Trophoblast cell (in vitro differentiated cells and primary cell): ENCODE data around the gene TBPL2.
"Not testable (repeated sequence)": the region's sequence is repeated elsewhere in the genome, so short reads cannot be mapped to it uniquely, and the experiment has no call there.

Experiments
- DNase-seq, 2 donors: peaks; one replicate each; pipeline ENCODE4 v3.0.0-alpha.2; 2016
- H2AFZ ChIP-seq: 2 replicates; pipeline ENCODE4 v1.6.1; 2013; ENCODE audit warnings: low read length, moderate library complexity, mild to moderate bottlenecking; ENCODE audit not compliant: insufficient read depth, poor library complexity
- H2AK5ac ChIP-seq: 2 replicates; pipeline ENCODE4 v1.6.1; 2013; ENCODE audit warnings: mild to moderate bottlenecking, low read length
- H2BK120ac ChIP-seq: 2 replicates; pipeline ENCODE4 v1.6.1; 2013; ENCODE audit warnings: low read length, mild to moderate bottlenecking, moderate library complexity; ENCODE audit not compliant: insufficient read depth, poor library complexity
- H2BK12ac ChIP-seq: 2 replicates; pipeline ENCODE4 v1.6.1; 2013; ENCODE audit warnings: mild to moderate bottlenecking, low read length, moderate library complexity
- H2BK5ac ChIP-seq: 2 replicates; pipeline ENCODE4 v1.6.1; 2013; ENCODE audit warnings: low read length, low read depth, moderate library complexity, mild to moderate bottlenecking; ENCODE audit not compliant: poor library complexity
- H3K14ac ChIP-seq: 2 replicates; pipeline ENCODE4 v1.6.1; 2013; ENCODE audit warnings: mild to moderate bottlenecking, low read length
- H3K18ac ChIP-seq: 2 replicates; pipeline ENCODE4 v1.6.1; 2013; ENCODE audit warnings: mild to moderate bottlenecking, low read length
- H3K23ac ChIP-seq: 2 replicates; pipeline ENCODE4 v1.6.1; 2013; ENCODE audit warnings: low read length
- H3K27ac ChIP-seq: 2 replicates; pipeline ENCODE4 v1.5.1; 2013; ENCODE audit warnings: low read depth, mild to moderate bottlenecking, inconsistent platforms, low read length, moderate library complexity
- H3K27me3 ChIP-seq: 2 replicates; pipeline ENCODE4 v1.6.1; 2013; ENCODE audit warnings: inconsistent platforms, mild to moderate bottlenecking, low read length, moderate library complexity; ENCODE audit not compliant: insufficient read depth
- H3K36me3 ChIP-seq, 2 experiments: 1 replicate in 1 of 2; 2 replicates in 1 of 2; pipeline ENCODE4 v1.6.1; 2013; ENCODE audit warnings: low read length in 2 of 2, mild to moderate bottlenecking in 2 of 2, moderate library complexity in 1 of 2; ENCODE audit not compliant: insufficient read depth in 2 of 2, control insufficient read depth in 1 of 2
- H3K4ac ChIP-seq: 2 replicates; pipeline ENCODE4 v1.6.1; 2013; ENCODE audit warnings: low read depth, mild to moderate bottlenecking, low read length, moderate library complexity
- H3K4me1 ChIP-seq, 2 experiments: 1 replicate in 1 of 2; 2 replicates in 1 of 2; pipeline ENCODE4 v1.6.1; 2013; ENCODE audit warnings: low read length in 2 of 2, mild to moderate bottlenecking in 2 of 2, moderate library complexity in 1 of 2; ENCODE audit not compliant: insufficient read depth in 2 of 2, control insufficient read depth in 1 of 2
- H3K4me2 ChIP-seq: 2 replicates; pipeline ENCODE4 v1.6.1; 2013; ENCODE audit warnings: inconsistent platforms, mild to moderate bottlenecking, low read length, moderate library complexity
- H3K4me3 ChIP-seq: 2 replicates; pipeline ENCODE4 v1.5.1; 2013; ENCODE audit warnings: mild to moderate bottlenecking, low read depth, low read length, inconsistent platforms
- H3K79me1 ChIP-seq: one replicate; pipeline ENCODE4 v1.6.1; 2013; ENCODE audit warnings: low read length
- H3K79me2 ChIP-seq: 2 replicates; pipeline ENCODE4 v1.6.1; 2013; ENCODE audit warnings: low read length, mild to moderate bottlenecking; ENCODE audit not compliant: control insufficient read depth, insufficient read depth, poor library complexity
- H3K9ac ChIP-seq: 2 replicates; pipeline ENCODE4 v1.6.1; 2013; ENCODE audit warnings: mild to moderate bottlenecking, low read length
- H3K9me3 ChIP-seq: 2 replicates; pipeline ENCODE4 v1.6.1; 2013; ENCODE audit warnings: low read depth, mild to moderate bottlenecking, control low read depth, inconsistent platforms, low read length; ENCODE audit not compliant: insufficient read depth
- H4K12ac ChIP-seq: 2 replicates; pipeline ENCODE4 v1.6.1; 2013; ENCODE audit warnings: low read depth, mild to moderate bottlenecking, low read length, moderate library complexity
- H4K8ac ChIP-seq: 2 replicates; pipeline ENCODE4 v1.6.1; 2013; ENCODE audit warnings: low read depth, mild to moderate bottlenecking, low read length, moderate library complexity
- H4K91ac ChIP-seq: one replicate; pipeline ENCODE4 v1.6.1; 2013; ENCODE audit warnings: low read depth, mild to moderate bottlenecking, low read length, moderate library complexity
- WGBS: extraction: QIAGEN DNeasy Blood & Tissue Kit; methylation state at CpG from one replicate; pipeline ENCODE4 v1.1.7; 2013; ENCODE audit warnings: missing lambda C conversion rate; ENCODE audit not compliant: insufficient read length, insufficient coverage; ENCODE audit errors: extremely low coverage; 5-methylcytosine and 5-hydroxymethylcytosine counted together

TBPL2 gene

DNA sequence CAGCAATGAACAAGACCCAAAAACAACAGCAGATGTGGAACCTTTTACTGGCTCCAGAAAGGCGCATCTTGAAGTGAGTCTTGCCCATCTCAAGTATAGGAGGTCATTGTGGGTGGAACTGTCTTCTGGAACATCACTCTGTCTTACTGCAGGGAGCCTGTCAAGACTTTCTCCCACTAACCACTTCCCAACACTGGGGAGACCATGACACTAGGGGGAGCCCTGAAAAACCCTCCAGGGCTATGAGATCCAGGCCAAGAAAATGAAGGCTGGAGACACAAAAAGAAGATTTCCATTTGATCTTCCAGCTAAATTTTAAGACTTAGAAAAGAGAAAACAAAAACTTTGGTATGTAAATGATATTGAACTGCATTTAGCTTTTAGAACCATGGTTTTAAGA is 15.3 kb downstream of the TBPL2 start:
- Histone ChIP-seq H2BK12ac (no peak overlapping the region), H2AK5ac (no peak overlapping the region), H3K4me3 (no peak overlapping the region), H3K27ac (no peak overlapping the region), H3K36me3 (no peaks in the 10 kb centered on the region), H4K91ac (no peak overlapping the region), H4K12ac (no peak overlapping the region), H3K4me1 (peaks cover 0 to 4% of the 10 kb centered on the region in 2 experiments), H3K9ac (no peak overlapping the region), H2AFZ (no peak overlapping the region), H3K18ac (no peak overlapping the region), H3K14ac (no peak overlapping the region), H3K4me2 (no peak overlapping the region), H3K9me3 (no peaks in the 10 kb centered on the region), H2BK120ac (no peak overlapping the region), H3K23ac (no peak overlapping the region), H4K8ac (no peak overlapping the region), H3K27me3 (no peaks in the 10 kb centered on the region), H3K4ac (no peak overlapping the region), H3K79me2 (no peaks in the 10 kb centered on the region), H2BK5ac (no peak overlapping the region), H3K79me1 (no peaks in the 10 kb centered on the region)
- no peak for DNase-seq
- no CpG with 5 or more reads among the region's 1 CpG for WGBS

DNA sequence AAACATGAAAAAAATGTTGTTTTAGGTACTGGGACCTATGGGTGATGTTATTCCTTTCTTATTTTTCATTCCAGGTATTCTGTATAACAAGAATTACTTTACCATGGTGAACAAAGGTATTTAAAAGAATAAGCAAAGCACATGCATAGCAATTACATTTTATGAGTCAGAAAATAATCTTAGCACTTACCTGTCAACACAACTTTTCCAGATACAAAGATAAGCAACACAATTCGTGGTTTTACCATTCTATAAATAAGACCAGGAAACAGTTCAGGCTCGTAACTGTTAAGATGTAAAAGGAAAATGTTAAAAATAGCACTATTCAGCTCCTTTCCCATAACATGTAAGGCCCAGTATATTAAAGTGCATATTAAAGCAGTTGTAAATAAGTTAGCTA is 16.4 kb downstream of the TBPL2 start:
- DNase-seq: no peak
- Histone ChIP-seq H3K27ac (no peak overlapping the region), H3K14ac (no peak overlapping the region), H3K18ac (no peak overlapping the region), H2AFZ (no peak overlapping the region), H3K4me1 (peaks cover 0 to 4% of the 10 kb centered on the region in 2 experiments), H3K4ac (no peak overlapping the region), H2BK12ac (no peak overlapping the region), H3K23ac (no peak overlapping the region), H2BK5ac (no peak overlapping the region), H4K12ac (no peak overlapping the region), H3K36me3 (no peaks in the 10 kb centered on the region), H3K9me3 (no peaks in the 10 kb centered on the region), H2BK120ac (no peak overlapping the region), H3K4me2 (no peak overlapping the region), H3K4me3 (no peak overlapping the region), H4K91ac (no peak overlapping the region), H3K27me3 (no peaks in the 10 kb centered on the region), H3K79me1 (no peaks in the 10 kb centered on the region), H3K79me2 (no peaks in the 10 kb centered on the region), H4K8ac (no peak overlapping the region), H3K9ac (no peak overlapping the region), H2AK5ac (no peak overlapping the region)
- WGBS: no CpG with 5 or more reads among the region's 2 CpGs

DNA sequence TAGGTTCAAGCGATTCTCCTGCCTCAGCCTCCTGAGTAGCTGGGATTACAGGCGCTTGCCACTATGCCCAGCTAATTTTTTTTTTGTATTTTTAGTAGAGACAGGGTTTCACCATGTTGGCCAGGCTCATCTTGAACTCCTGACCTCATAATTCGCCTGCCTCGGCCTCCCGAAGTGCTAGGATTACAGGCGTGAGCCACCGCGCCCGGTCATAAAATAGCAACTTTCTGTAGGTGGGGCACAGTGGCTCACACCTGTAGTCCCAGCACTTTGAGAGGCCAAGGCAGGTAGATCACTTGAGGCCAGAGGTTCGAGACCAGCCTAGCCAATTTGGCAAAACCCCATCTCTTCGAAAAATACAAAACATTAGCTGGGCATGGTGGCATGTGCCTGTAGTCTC is 18.1 kb downstream of the TBPL2 start:
- H3K4me1 ChIP-seq, H3K9ac ChIP-seq, H4K12ac ChIP-seq, H3K79me2 ChIP-seq, H3K18ac ChIP-seq, H2BK120ac ChIP-seq, H4K91ac ChIP-seq, H3K27ac ChIP-seq, H3K4ac ChIP-seq, H3K4me3 ChIP-seq, DNase-seq, H3K36me3 ChIP-seq, H3K23ac ChIP-seq, H2AK5ac ChIP-seq, H2BK5ac ChIP-seq, H3K4me2 ChIP-seq, H2AFZ ChIP-seq, H3K9me3 ChIP-seq, H3K27me3 ChIP-seq, H3K79me1 ChIP-seq, H4K8ac ChIP-seq, H3K14ac ChIP-seq, H2BK12ac ChIP-seq: not testable (repeated sequence)
- no CpG with 5 or more reads among the region's 11 CpGs for WGBS

DNA sequence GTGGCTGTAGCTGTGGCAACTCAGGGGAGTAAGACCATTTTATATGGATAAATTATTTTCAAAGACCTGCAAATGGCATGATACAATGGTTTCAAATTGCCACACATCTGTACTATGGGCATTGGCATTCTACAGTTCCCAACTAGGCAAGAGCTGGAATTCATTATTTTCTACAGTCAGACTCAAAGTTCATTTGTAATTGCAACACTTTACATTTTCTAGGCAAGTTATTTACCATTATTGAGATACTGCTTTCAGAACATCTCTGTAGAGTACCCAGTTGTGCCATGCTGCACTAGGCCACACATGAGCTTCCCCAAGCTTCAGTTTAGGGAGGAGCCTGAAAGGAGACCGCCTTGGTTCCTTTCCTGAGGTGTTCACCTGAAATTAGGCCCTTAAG is 20.8 kb downstream of the TBPL2 start:
- no peak overlapping the region for H3K23ac ChIP-seq
- no peak overlapping the region for H3K14ac ChIP-seq
- H3K9ac ChIP-seq: no peak overlapping the region
- H3K4me3 ChIP-seq: no peak overlapping the region
- no CpG with 5 or more reads among the region's 1 CpG for WGBS
- no peaks in the 10 kb centered on the region for H3K9me3 ChIP-seq
- H3K79me2 ChIP-seq: no peaks in the 10 kb centered on the region
- H4K91ac ChIP-seq: no peak overlapping the region
- H4K8ac ChIP-seq: no peak overlapping the region
- H4K12ac ChIP-seq: no peak overlapping the region
- no peak for DNase-seq
- H2BK12ac ChIP-seq: no peak overlapping the region
- no peaks in the 10 kb centered on the region for H3K79me1 ChIP-seq
- H2BK120ac ChIP-seq: no peak overlapping the region
- H3K27ac ChIP-seq: no peak overlapping the region
- no peak overlapping the region for H2AK5ac ChIP-seq
- H3K18ac ChIP-seq: no peak overlapping the region
- H3K27me3 ChIP-seq: no peaks in the 10 kb centered on the region
- H3K4me2 ChIP-seq: no peak overlapping the region
- H2BK5ac ChIP-seq: no peak overlapping the region
- no peak overlapping the region for H2AFZ ChIP-seq
- no peaks in the 10 kb centered on the region for H3K4me1 ChIP-seq
- no peak overlapping the region for H3K4ac ChIP-seq
- H3K36me3 ChIP-seq: no peaks in the 10 kb centered on the region
